NT2/D1 (cell line): ENCODE results near the gene TMEM69.
"Not testable (repeated sequence)": the region's sequence is repeated elsewhere in the genome, so short reads cannot be mapped to it uniquely, and the experiment has no call there.

Experiments
- DNase-seq: peaks from one replicate; pipeline ENCODE4 v3.0.0-alpha.2; 2011; ENCODE audit warnings: low read depth, low spot score
- H3K27me3 ChIP-seq: 2 replicates; pipeline ENCODE4 v1.6.0; 2011; ENCODE audit warnings: mild to moderate bottlenecking; ENCODE audit not compliant: insufficient read length, insufficient read depth
- H3K36me3 ChIP-seq: 2 replicates; pipeline ENCODE4 v1.6.1; 2011; ENCODE audit warnings: mild to moderate bottlenecking, low read length, mixed read lengths; ENCODE audit not compliant: insufficient read depth, insufficient read length
- H3K4me1 ChIP-seq: 2 replicates; pipeline ENCODE4 v1.5.1; 2011; ENCODE audit not compliant: insufficient read depth, insufficient read length
- H3K4me3 ChIP-seq: 2 replicates; pipeline ENCODE4 v1.5.1; 2011; ENCODE audit warnings: low read depth; ENCODE audit not compliant: insufficient read length
- H3K9ac ChIP-seq: 2 replicates; pipeline ENCODE4 v1.6.0; 2011; ENCODE audit warnings: low read depth; ENCODE audit not compliant: insufficient read length
- H3K9me3 ChIP-seq: 2 replicates; pipeline ENCODE4 v1.5.1; 2011; ENCODE audit warnings: mild to moderate bottlenecking, low read length; ENCODE audit not compliant: insufficient read depth
- SUZ12 ChIP-seq: IDR thresholded peaks from 2 replicates; pipeline ENCODE4 v1.6.1; 2011; ENCODE audit not compliant: insufficient read length, insufficient read depth; ENCODE audit errors: extremely low read depth
- YY1 ChIP-seq: IDR thresholded peaks from 2 replicates; pipeline ENCODE4 v1.6.1; 2011; ENCODE audit not compliant: insufficient read length, insufficient read depth
- ZNF274 ChIP-seq: IDR thresholded peaks from 2 replicates; pipeline ENCODE4 v1.6.1; 2011; ENCODE audit warnings: mild to moderate bottlenecking, low read depth, low read length

Gene TMEM69

GRCh38 chr1:45668526-45668925 is 19.5 kb upstream of the TMEM69 start:
- Histone ChIP-seq H3K4me3 (no peak overlapping the region), H3K27me3 (no peaks in the 10 kb centered on the region), H3K9ac (no peak overlapping the region), H3K4me1 (no peaks in the 10 kb centered on the region), H3K9me3 (no peaks in the 10 kb centered on the region), H3K36me3 (peaks cover 3% of the 10 kb centered on the region)
- DNase-seq: no peak
- no peak for TF ChIP-seq ZNF274

GRCh38 chr1:45669379-45669778 is 18.6 kb upstream of the TMEM69 start:
- Histone ChIP-seq H3K9ac (no peak overlapping the region), H3K9me3 (no peaks in the 10 kb centered on the region), H3K36me3 (peaks cover 7% of the 10 kb centered on the region), H3K27me3 (no peaks in the 10 kb centered on the region), H3K4me1 (no peaks in the 10 kb centered on the region), H3K4me3 (no peak overlapping the region)
- no peak for DNase-seq
- TF ChIP-seq SUZ12 (no peak), YY1 (no peak), ZNF274 (no peak)

GRCh38 chr1:45669859-45670655 is 17.9 kb upstream of the TMEM69 start:
- H3K4me3 ChIP-seq: no peak overlapping the region
- H3K9me3 ChIP-seq: no peaks in the 10 kb centered on the region
- TF ChIP-seq ZNF274: no peak
- no peak for TF ChIP-seq SUZ12
- no peak for TF ChIP-seq YY1
- H3K27me3 ChIP-seq: no peaks in the 10 kb centered on the region
- peaks cover 10% of the 10 kb centered on the region for H3K36me3 ChIP-seq
- H3K4me1 ChIP-seq: no peaks in the 10 kb centered on the region
- no peak for DNase-seq
- no peak overlapping the region for H3K9ac ChIP-seq

GRCh38 chr1:45673956-45674355 is 14.0 kb upstream of the TMEM69 start:
- TF ChIP-seq YY1 (no peak), SUZ12 (no peak), ZNF274 (no peak)
- no peak for DNase-seq

GRCh38 chr1:45674478-45674877 is 13.5 kb upstream of the TMEM69 start:
- H3K36me3 ChIP-seq: peaks cover 10% of the 10 kb centered on the region
- H3K4me1 ChIP-seq: no peaks in the 10 kb centered on the region
- no peak overlapping the region for H3K4me3 ChIP-seq
- DNase-seq: no peak
- H3K9ac ChIP-seq: no peak overlapping the region
- no peaks in the 10 kb centered on the region for H3K9me3 ChIP-seq
- no peaks in the 10 kb centered on the region for H3K27me3 ChIP-seq
- no peak for TF ChIP-seq YY1
- TF ChIP-seq ZNF274: no peak
- no peak for TF ChIP-seq SUZ12

More at GRCh38 chr1:45673956-45674355, 14.0 kb upstream of the TMEM69 start:
- Histone ChIP-seq H3K27me3 (no peaks in the 10 kb centered on the region), H3K4me3 (no peak overlapping the region), H3K4me1 (no peaks in the 10 kb centered on the region), H3K9ac (no peak overlapping the region), H3K36me3 (peaks cover 10% of the 10 kb centered on the region), H3K9me3 (no peaks in the 10 kb centered on the region)

GRCh38 chr1:45676553-45676952 is 11.4 kb upstream of the TMEM69 start:
- H3K27me3 ChIP-seq, H3K9ac ChIP-seq, DNase-seq, H3K4me3 ChIP-seq, H3K9me3 ChIP-seq, H3K4me1 ChIP-seq: not testable (repeated sequence)
- peaks cover 10% of the 10 kb centered on the region for H3K36me3 ChIP-seq

- H3K4me1 ChIP-seq: no peaks in the 10 kb centered on the region
- no peak overlapping the region for H3K4me3 ChIP-seq
- peaks cover 10% of the 10 kb centered on the region for H3K36me3 ChIP-seq
- TF ChIP-seq SUZ12 (no peak), YY1 (no peak), ZNF274 (no peak)
- DNase-seq: no peak
- no peak overlapping the region for H3K9ac ChIP-seq
- no peaks in the 10 kb centered on the region for H3K27me3 ChIP-seq
- no peaks in the 10 kb centered on the region for H3K9me3 ChIP-seq
These were observed 10.2 kb upstream of the TMEM69 start for GRCh38 chr1:45677751-45678245.
